ENCODE measurements around the gene PRDX6. TPM values are rescaled to one million over a fixed set of nuclear protein-coding genes. Genes with fewer than 3 reads are reported as not detected.

PRDX6 gene
- total and polyA plus RNA-seq, 12 donors: 215 to 698 (median 360) TPM

DNA sequence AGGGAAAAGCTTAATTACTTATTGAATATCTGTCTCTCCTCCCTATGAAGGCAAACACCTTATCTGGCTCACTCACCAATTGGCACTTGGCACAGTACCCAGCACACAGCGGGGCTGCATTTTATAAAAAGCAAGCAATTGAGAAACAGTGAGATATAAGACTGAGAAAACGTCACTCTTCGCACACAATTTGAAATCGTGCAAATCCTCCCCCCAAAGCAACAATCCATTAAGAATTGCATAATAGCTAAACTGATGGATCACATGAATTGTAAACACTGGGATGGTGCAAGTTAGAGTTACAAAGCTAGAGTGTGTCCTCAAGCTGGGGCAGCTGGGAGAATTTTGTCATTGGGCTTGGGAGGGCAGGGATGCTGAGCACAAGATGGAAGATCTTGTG, 27.1 kb downstream of the PRDX6 start:
- ATAC-seq (no peak), DNase-seq (no peak)
- WGBS, 2 donors: 84 to 88% methylated on average over 4 of the region's 4 CpGs
- Histone ChIP-seq H3K36me3 (no peaks in the 10 kb centered on the region), H3K27ac (no peak overlapping the region), H3K27me3 (no peaks in the 10 kb centered on the region), H3K4me3 (no peak overlapping the region), H3K9me3 (no peaks in the 10 kb centered on the region), H3K4me1 (no peaks in the 10 kb centered on the region)
- TF ChIP-seq, protein P1, sequence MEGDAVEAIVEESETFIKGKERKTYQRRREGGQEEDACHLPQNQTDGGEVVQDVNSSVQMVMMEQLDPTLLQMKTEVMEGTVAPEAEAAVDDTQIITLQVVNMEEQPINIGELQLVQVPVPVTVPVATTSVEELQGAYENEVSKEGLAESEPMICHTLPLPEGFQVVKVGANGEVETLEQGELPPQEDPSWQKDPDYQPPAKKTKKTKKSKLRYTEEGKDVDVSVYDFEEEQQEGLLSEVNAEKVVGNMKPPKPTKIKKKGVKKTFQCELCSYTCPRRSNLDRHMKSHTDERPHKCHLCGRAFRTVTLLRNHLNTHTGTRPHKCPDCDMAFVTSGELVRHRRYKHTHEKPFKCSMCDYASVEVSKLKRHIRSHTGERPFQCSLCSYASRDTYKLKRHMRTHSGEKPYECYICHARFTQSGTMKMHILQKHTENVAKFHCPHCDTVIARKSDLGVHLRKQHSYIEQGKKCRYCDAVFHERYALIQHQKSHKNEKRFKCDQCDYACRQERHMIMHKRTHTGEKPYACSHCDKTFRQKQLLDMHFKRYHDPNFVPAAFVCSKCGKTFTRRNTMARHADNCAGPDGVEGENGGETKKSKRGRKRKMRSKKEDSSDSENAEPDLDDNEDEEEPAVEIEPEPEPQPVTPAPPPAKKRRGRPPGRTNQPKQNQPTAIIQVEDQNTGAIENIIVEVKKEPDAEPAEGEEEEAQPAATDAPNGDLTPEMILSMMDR (IDR thresholded peaks at IDR 0.05): no peak
- intact Hi-C loops (cut with DNase I): no loop called here

DNA sequence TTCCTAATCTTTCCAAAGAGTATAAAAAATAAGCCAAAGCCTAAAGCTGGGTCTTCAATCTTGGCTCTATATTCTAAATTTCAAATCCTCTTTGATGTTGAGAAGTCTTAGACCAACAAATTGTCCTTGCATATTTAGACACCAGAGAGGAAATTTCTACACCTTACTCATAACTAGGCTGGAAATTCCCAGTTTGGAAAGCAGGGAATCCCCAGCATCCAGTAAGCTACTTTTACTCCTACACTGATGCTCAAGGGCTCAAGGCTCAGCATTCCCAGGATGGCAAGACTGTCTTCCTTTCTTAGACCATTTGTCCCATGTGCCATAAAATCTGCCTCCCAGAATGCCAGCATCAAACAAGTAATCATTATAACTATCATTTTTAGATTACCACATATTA, 28.3 kb downstream of the PRDX6 start:
- intact Hi-C loops (cut with DNase I): no loop called here
- no peaks in the 10 kb centered on the region for H3K36me3 ChIP-seq
- no peak for ATAC-seq
- no peak for DNase-seq
- H3K4me3 ChIP-seq: no peak overlapping the region
- no peaks in the 10 kb centered on the region for H3K4me1 ChIP-seq
- no peak overlapping the region for H3K27ac ChIP-seq
- TF ChIP-seq, protein P1 (IDR thresholded peaks at IDR 0.05): no peak
- H3K27me3 ChIP-seq: no peaks in the 10 kb centered on the region
- no peaks in the 10 kb centered on the region for H3K9me3 ChIP-seq

DNA sequence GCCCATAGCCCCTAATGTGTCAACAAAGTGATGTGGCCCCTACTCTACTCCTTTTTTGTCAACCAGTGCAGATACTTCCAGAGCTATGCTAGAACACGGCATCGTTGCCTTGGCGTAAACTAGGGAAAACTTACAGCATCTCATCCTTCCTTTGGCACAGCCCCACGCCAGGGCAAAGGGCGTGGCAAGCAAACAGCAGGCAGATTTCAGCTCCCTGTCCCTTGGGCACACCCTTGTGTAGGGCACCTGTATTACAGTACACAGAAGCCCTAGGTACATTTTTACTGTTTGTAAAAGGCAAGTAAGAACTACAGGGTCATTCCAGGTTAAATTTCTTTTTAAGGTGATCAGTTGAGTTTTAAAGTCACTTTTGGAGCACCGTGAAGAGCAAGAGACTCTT, 29.3 kb downstream of the PRDX6 start:
- no peak for ATAC-seq
- WGBS, 2 donors: 81 to 86% methylated on average over 6 of the region's 6 CpGs

DNA sequence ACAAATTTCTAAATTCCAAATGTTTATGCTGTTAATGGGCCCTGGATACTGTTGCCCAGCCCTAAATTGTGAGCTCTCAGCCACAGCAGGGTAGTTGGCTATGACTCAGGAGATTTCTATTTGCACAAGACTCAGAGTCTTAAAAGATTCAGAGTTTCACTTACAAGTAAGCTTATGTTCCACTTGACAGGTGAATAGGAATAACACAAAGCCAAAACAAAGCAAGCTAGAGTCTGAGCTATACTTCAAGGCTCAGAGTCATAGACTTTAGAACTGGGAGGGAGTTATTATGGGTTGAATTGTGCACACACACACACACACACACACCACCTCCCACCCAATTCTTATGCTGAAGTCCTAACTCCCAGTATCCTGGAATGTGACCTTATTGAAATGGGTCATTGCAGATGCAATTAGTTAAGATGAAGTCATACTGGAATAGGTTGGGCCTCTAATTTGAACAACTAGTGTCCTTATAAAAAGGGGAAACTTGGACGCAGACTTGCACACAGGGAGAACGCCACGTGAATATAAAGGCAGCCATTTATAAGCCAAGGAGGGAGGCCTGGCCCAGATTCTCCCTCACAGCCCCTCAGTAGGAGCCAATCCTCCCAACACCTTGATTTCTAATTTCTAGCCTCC, 30.2 kb downstream of the PRDX6 start:
- Histone ChIP-seq H3K27ac (no peak overlapping the region), H3K4me1 (peaks cover 0 to 1% (median 0%) of the 10 kb centered on the region in 9 donors), H3K9me3 (peaks cover 0 to 4% (median 0%) of the 10 kb centered on the region in 11 donors), H3K36me3 (no peaks in the 10 kb centered on the region), H3K27me3 (no peaks in the 10 kb centered on the region), H3K4me3 (no peak overlapping the region)
- WGBS, 2 donors: 74 to 76% methylated on average over 3 of the region's 3 CpGs
- ATAC-seq (no peak), DNase-seq (no peak)
- TF ChIP-seq, protein P1 (IDR thresholded peaks at IDR 0.05): no peak
- intact Hi-C loops (cut with DNase I): no loop called here

More for the DNA sequence above, 29.3 kb downstream of the PRDX6 start:
- intact Hi-C loops (cut with DNase I): no loop called here
- Histone ChIP-seq H3K36me3 (no peaks in the 10 kb centered on the region), H3K27me3 (no peaks in the 10 kb centered on the region), H3K4me3 (no peak overlapping the region), H3K27ac (no peak overlapping the region), H3K9me3 (no peaks in the 10 kb centered on the region), H3K4me1 (no peaks in the 10 kb centered on the region)
- DNase-seq: no peak
- TF ChIP-seq, protein P1 (IDR thresholded peaks at IDR 0.05): no peak
